OCI-LY7 (cell line): ENCODE data around the gene ICE2. TPM values are rescaled to one million over a fixed set of nuclear protein-coding genes. Genes with fewer than 3 reads are reported as not detected.

Experiments used
- BruUV-seq: library from RNA; stranded (reverse); fragments of 400-500 nt; replicated peaks from 2 replicates; lab custom pipeline; 2021; lab: Mats Ljungman, UMichigan
- CTCF ChIA-PET: fragments of 300-600 bp; sonication (Branson Sonifier 250); formaldehyde crosslinking; loops from one replicate; lab custom pipeline; 2022; ENCODE audit warnings: antibody characterized with exemption; ENCODE audit not compliant: unreplicated experiment; lab: Charles Lee
- POLR2A ChIA-PET: fragments of 300-600 bp; sonication (Branson Sonifier 250); formaldehyde crosslinking; loops from one replicate; lab custom pipeline; 2022; ENCODE audit warnings: antibody characterized with exemption; lab: Charles Lee
- DNase-seq: peaks from one replicate; pipeline ENCODE4 v3.0.0-alpha.2; 2015; ENCODE audit warnings: low spot score
- H2AFZ ChIP-seq: fragments of 200-600 bp; sonication (generic), shearing (Covaris generic); 2 replicates; pipeline ENCODE4 v1.6.1; 2014; ENCODE audit warnings: mild to moderate bottlenecking, antibody characterized with exemption, low read length, moderate library complexity
- H3K27ac ChIP-seq: fragments of 200-600 bp; sonication (generic); 2 replicates; pipeline ENCODE4 v1.5.1; 2014; ENCODE audit warnings: mixed run types, low read depth, mild to moderate bottlenecking, moderate library complexity, low read length, inconsistent platforms; ENCODE audit not compliant: poor library complexity, severe bottlenecking
- H3K36me3 ChIP-seq: fragments of 200-600 bp; sonication (generic); 2 replicates; pipeline ENCODE4 v1.6.1; 2014; ENCODE audit warnings: mild to moderate bottlenecking, antibody characterized with exemption, low read length, moderate library complexity, mixed read lengths; ENCODE audit not compliant: insufficient read depth
- H3K4me1 ChIP-seq: fragments of 200-600 bp; sonication (generic); 2 replicates; pipeline ENCODE4 v1.5.1; 2014; ENCODE audit warnings: mild to moderate bottlenecking, low read length; ENCODE audit not compliant: insufficient read depth, poor library complexity, severe bottlenecking
- H3K4me2 ChIP-seq: fragments of 200-600 bp; sonication (generic); 2 replicates; pipeline ENCODE4 v1.6.1; 2014; ENCODE audit warnings: mild to moderate bottlenecking, low read length
- H3K4me3 ChIP-seq: fragments of 200-600 bp; sonication (generic); 2 replicates; pipeline ENCODE4 v1.5.1; 2014; ENCODE audit warnings: mild to moderate bottlenecking, low read depth, low read length; ENCODE audit not compliant: poor library complexity, severe bottlenecking
- H3K79me2 ChIP-seq: fragments of 200-600 bp; sonication (generic); 2 replicates; pipeline ENCODE4 v1.6.1; 2016; ENCODE audit warnings: low read depth, mild to moderate bottlenecking, low read length, moderate library complexity, mixed read lengths; ENCODE audit not compliant: insufficient read depth
- H3K9me2 ChIP-seq: fragments of 200-600 bp; sonication (generic); 2 replicates; pipeline ENCODE4 v1.6.1; 2016; ENCODE audit warnings: mild to moderate bottlenecking, low read length, mixed read lengths; ENCODE audit not compliant: insufficient read depth
- H3K9me3 ChIP-seq: fragments of 200-600 bp; sonication (generic); 2 replicates; pipeline ENCODE4 v1.6.1; 2014; ENCODE audit warnings: mild to moderate bottlenecking, mixed run types, low read length, mixed read lengths
- H4K20me1 ChIP-seq: fragments of 200-600 bp; sonication (generic); 2 replicates; pipeline ENCODE4 v1.6.1; 2014; ENCODE audit warnings: mild to moderate bottlenecking, antibody characterized with exemption, low read length, moderate library complexity, mixed read lengths; ENCODE audit not compliant: insufficient read depth
- EZH2phosphoT487 ChIP-seq: fragments of 200-600 bp; sonication (generic); IDR thresholded peaks from 2 replicates; pipeline ENCODE4 v1.6.1; 2018; ENCODE audit warnings: low read depth, borderline replicate concordance, mild to moderate bottlenecking, mixed run types, antibody characterized with exemption, low read length, moderate library complexity, mixed read lengths
- intact Hi-C: fragments of 100-400 bp; cut with micrococcal nuclease; formaldehyde crosslinking; loops from one replicate; pipeline ENCODE4 v1.10.0; 2022; ENCODE audit not compliant: unreplicated experiment
- total RNA-seq, 2 experiments: library from RNA; depleted of rRNA in 1 of 2; stranded (reverse); fragments of >200 nt in 1 of 2; shearing (Covaris generic) in 1 of 2; gene quantifications; 2 replicates each; pipeline ENCODE4 v1.2.3, GENCODE V29; 2014 to 2022
- TF ChIP-seq, protein P1 (sequence below): fragments of 200-600 bp; sonication (generic); conservative IDR thresholded peaks from 2 replicates; pipeline ENCODE4 v1.5.1; 2014; ENCODE audit warnings: mild to moderate bottlenecking, antibody characterized with exemption, low read length, moderate library complexity, mixed read lengths

ICE2 gene
- total RNA-seq, 2 experiments from 2014 or later, result 37.1 to 78.1 TPM

DNA sequence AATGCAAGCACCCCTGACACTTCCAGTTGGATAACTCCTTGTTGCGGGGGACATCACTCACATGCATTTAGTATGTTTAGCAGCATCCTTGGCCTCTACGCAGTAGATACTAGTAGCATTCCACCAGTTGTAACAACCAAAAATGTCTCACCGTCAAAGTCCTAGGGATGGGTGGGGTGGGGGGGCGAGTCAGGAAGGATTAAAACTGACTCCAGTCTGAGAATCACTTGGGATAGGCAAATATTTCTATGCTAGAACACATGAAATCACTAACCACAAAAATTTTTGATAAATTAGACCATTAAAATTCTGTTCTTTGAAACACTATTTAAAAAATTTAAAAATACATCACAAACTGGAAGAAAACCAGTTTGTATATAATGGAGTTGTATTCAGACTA lies 18.0 kb downstream of the ICE2 start:
- intact Hi-C loops, result no loop called here
- Histone ChIP-seq H4K20me1 (no peaks in the 10 kb centered on the region; the same call in 1 of the 2 replicates), H3K4me2 (no peak overlapping the region), H3K79me2 (no peaks in the 10 kb centered on the region), H3K4me1 (no peaks in the 10 kb centered on the region), H3K9me3 (no peaks in the 10 kb centered on the region), H3K36me3 (peaks cover 69% of the 10 kb centered on the region), H3K9me2 (no peaks in the 10 kb centered on the region), H2AFZ (no peak overlapping the region), H3K4me3 (no peak overlapping the region), H3K27ac (no peak overlapping the region)
- ChIA-PET CTCF (no interaction called here), POLR2A (no interaction called here)
- no TSS peak for BruUV-seq
- no peak for TF ChIP-seq EZH2phosphoT487
- TF ChIP-seq, protein P1, sequence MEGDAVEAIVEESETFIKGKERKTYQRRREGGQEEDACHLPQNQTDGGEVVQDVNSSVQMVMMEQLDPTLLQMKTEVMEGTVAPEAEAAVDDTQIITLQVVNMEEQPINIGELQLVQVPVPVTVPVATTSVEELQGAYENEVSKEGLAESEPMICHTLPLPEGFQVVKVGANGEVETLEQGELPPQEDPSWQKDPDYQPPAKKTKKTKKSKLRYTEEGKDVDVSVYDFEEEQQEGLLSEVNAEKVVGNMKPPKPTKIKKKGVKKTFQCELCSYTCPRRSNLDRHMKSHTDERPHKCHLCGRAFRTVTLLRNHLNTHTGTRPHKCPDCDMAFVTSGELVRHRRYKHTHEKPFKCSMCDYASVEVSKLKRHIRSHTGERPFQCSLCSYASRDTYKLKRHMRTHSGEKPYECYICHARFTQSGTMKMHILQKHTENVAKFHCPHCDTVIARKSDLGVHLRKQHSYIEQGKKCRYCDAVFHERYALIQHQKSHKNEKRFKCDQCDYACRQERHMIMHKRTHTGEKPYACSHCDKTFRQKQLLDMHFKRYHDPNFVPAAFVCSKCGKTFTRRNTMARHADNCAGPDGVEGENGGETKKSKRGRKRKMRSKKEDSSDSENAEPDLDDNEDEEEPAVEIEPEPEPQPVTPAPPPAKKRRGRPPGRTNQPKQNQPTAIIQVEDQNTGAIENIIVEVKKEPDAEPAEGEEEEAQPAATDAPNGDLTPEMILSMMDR, result no peak
- no peak for DNase-seq

DNA sequence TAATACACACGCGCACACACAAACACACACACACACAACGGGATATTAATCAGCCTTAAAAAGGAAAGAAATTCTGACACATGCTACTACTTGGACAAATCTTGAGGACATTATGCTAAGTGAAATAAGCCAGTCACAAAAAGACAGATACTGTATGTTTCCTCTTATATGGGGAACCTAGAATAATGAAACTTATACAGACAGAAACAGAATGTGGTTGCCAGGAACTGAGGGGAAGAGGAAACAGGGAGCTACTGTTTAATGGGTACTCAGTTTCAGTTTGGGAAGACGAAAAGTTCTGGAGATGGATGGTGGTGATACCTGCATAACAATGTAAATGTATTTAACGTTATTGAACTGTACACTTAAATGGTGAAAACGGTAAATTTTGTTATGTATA lies 20.2 kb downstream of the ICE2 start:
- Histone ChIP-seq H2AFZ (no peak overlapping the region), H4K20me1 (no peaks in the 10 kb centered on the region; the same call in 1 of the 2 replicates), H3K36me3 (peaks cover 67% of the 10 kb centered on the region), H3K4me1 (no peaks in the 10 kb centered on the region), H3K4me2 (no peak overlapping the region), H3K4me3 (no peak overlapping the region), H3K9me2 (no peaks in the 10 kb centered on the region), H3K27ac (no peak overlapping the region), H3K79me2 (no peaks in the 10 kb centered on the region), H3K9me3 (no peaks in the 10 kb centered on the region)
- TF ChIP-seq, protein P1, result no peak
- TF ChIP-seq EZH2phosphoT487, result no peak
- BruUV-seq, result no TSS peak
- intact Hi-C loops, result no loop called here
- POLR2A ChIA-PET, result interaction anchor here (0.6 kb wide), 1 partner anchor 10 kb away, joined by 3 read pairs; no protein-coding TSS in a partner anchor
- CTCF ChIA-PET, result no interaction called here
- no peak for DNase-seq

DNA sequence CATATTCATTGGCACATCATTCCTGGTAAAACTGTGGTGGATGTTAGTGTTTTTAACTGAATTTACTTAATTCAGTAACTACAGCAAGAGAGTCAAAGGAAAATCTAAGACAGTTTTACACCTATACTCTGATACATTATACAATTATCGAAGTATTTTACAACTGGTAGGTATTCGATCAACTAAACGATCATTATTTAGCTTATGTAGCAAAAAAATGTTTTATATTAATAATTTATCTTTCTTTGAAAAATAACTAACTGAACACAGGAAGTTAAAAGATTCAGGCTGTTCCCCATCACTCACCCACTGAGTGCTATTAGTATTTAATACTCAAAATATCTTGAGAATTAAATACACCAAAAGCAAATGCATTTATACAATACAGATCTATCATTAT lies 21.0 kb downstream of the ICE2 start:
- H3K9me3 ChIP-seq, result no peaks in the 10 kb centered on the region
- DNase-seq, result no peak
- no peaks in the 10 kb centered on the region for H3K79me2 ChIP-seq
- H3K4me2 ChIP-seq, result no peak overlapping the region
- ChIA-PET CTCF (no interaction called here), POLR2A (no interaction called here)
- H3K27ac ChIP-seq, result no peak overlapping the region
- intact Hi-C loops, result no loop called here
- no peak for TF ChIP-seq EZH2phosphoT487
- TF ChIP-seq, protein P1, result no peak
- H3K9me2 ChIP-seq, result no peaks in the 10 kb centered on the region
- no peak overlapping the region for H2AFZ ChIP-seq
- H3K4me1 ChIP-seq, result no peaks in the 10 kb centered on the region
- H3K4me3 ChIP-seq, result no peak overlapping the region
- H4K20me1 ChIP-seq, result no peaks in the 10 kb centered on the region; the same call in 1 of the 2 replicates
- no TSS peak for BruUV-seq
- peaks cover 67% of the 10 kb centered on the region for H3K36me3 ChIP-seq
